Vagina (tissue), 2 donors: ENCODE measurements around the gene FAF2. TPM values are rescaled to one million over a fixed set of nuclear protein-coding genes. Genes with fewer than 3 reads are reported as not detected.

Experiments used
- DNase-seq, 2 donors: peaks; one replicate each; pipeline ENCODE4 v3.0.0-alpha.2; 2017; ENCODE audit errors: extremely low spot score in 2 of 2
- H3K27ac ChIP-seq: fragments of 200-600 bp; sonication (generic); one replicate; pipeline ENCODE4 v1.5.1; 2019
- H3K27me3 ChIP-seq: fragments of 200-600 bp; sonication (generic); one replicate; pipeline ENCODE4 v1.5.1; 2019
- H3K36me3 ChIP-seq, 2 donors: fragments of 200-600 bp; sonication (generic); one replicate each; pipeline ENCODE4 v1.5.1; 2017 to 2019
- H3K4me1 ChIP-seq: fragments of 200-600 bp; sonication (generic); one replicate; pipeline ENCODE4 v1.5.1; 2019
- H3K4me3 ChIP-seq, 2 donors: fragments of 200-600 bp; sonication (generic); 1 replicate in 1 of 2; 2 replicates in 1 of 2; pipeline ENCODE4 v1.5.1; 2016 to 2019
- H3K9me3 ChIP-seq: fragments of 200-600 bp; sonication (generic); one replicate; pipeline ENCODE4 v1.5.1; 2019
- CTCF ChIP-seq, 3 experiments: fragments of 450-650 bp in 2 of 3; fragments of 200-600 bp in 1 of 3; sonication (generic) in 1 of 3; IDR thresholded peaks; one replicate each; pipeline ENCODE4 v1.5.1; 2017 to 2019; ENCODE audit warnings: antibody characterized with exemption in 3 of 3, mild to moderate bottlenecking in 2 of 3, moderate library complexity in 2 of 3
- POLR2A ChIP-seq, 2 donors: fragments of 450-650 bp; IDR thresholded peaks; one replicate each; pipeline ENCODE4 v1.6.1; 2017; ENCODE audit warnings: antibody characterized with exemption in 2 of 2, mild to moderate bottlenecking in 2 of 2, moderate library complexity in 2 of 2
- POLR2AphosphoS5 ChIP-seq, 2 donors: sonication (generic); formaldehyde crosslinking; IDR thresholded peaks; one replicate each; pipeline ENCODE4 v1.9.0; 2017; ENCODE audit warnings: antibody characterized with exemption in 2 of 2, mild to moderate bottlenecking in 2 of 2, low read depth in 1 of 2; ENCODE audit not compliant: insufficient read depth in 1 of 2
- intact Hi-C: fragments of 100-400 bp; cut with DNase I; formaldehyde crosslinking; loops from one replicate; pipeline ENCODE4 v1.15.1; 2023
- total RNA-seq: library from RNA; depleted of rRNA; stranded (reverse); fragments of >200 nt; gene quantifications from one replicate; pipeline ENCODE4 v1.2.3, GENCODE V29; 2016

FAF2 gene
- total RNA-seq, 1 donor from 2014 or later = 25.3 TPM

GRCh38 chr5:176489077-176489476 lies 40.9 kb downstream of the FAF2 start:
- H3K4me1 ChIP-seq = peaks cover 13% of the 10 kb centered on the region
- no peak overlapping the region for H3K27ac ChIP-seq
- intact Hi-C loops = no loop called here
- no peaks in the 10 kb centered on the region for H3K27me3 ChIP-seq
- peaks cover 0 to 55% of the 10 kb centered on the region in 2 donors for H3K36me3 ChIP-seq
- no peak overlapping the region for H3K4me3 ChIP-seq
- DNase-seq = no peak
- no peaks in the 10 kb centered on the region for H3K9me3 ChIP-seq
- TF ChIP-seq POLR2A (IDR thresholded peaks at IDR 0.05) (no peak), POLR2AphosphoS5 (IDR thresholded peaks at IDR 0.05; ENCODE audit: insufficient read depth in 1 of 2, low read depth in 1 of 2) (no peak), CTCF (IDR thresholded peaks at IDR 0.05) (no peak)

GRCh38 chr5:176490301-176490700 lies 42.1 kb downstream of the FAF2 start:
- Histone ChIP-seq H3K27ac (no peak overlapping the region), H3K4me3 (no peak overlapping the region), H3K27me3 (no peaks in the 10 kb centered on the region), H3K36me3 (peaks cover 0 to 67% of the 10 kb centered on the region in 2 donors), H3K9me3 (no peaks in the 10 kb centered on the region), H3K4me1 (peaks cover 13% of the 10 kb centered on the region)
- DNase-seq = no peak
- intact Hi-C loops = no loop called here
- no peak for TF ChIP-seq POLR2A (IDR thresholded peaks at IDR 0.05)
- TF ChIP-seq CTCF (IDR thresholded peaks at IDR 0.05) = no peak
- no peak for TF ChIP-seq POLR2AphosphoS5 (IDR thresholded peaks at IDR 0.05; ENCODE audit: insufficient read depth in 1 of 2, low read depth in 1 of 2)

GRCh38 chr5:176491101-176491502 lies 42.9 kb downstream of the FAF2 start:
- Histone ChIP-seq H3K36me3 (peaks cover 0 to 68% of the 10 kb centered on the region in 2 donors), H3K9me3 (no peaks in the 10 kb centered on the region), H3K27me3 (no peaks in the 10 kb centered on the region), H3K27ac (no peak overlapping the region), H3K4me1 (peaks cover 13% of the 10 kb centered on the region), H3K4me3 (no peak overlapping the region)
- intact Hi-C loops = no loop called here
- no peak for DNase-seq
- TF ChIP-seq POLR2AphosphoS5 (IDR thresholded peaks at IDR 0.05; ENCODE audit: insufficient read depth in 1 of 2, low read depth in 1 of 2) (no peak), POLR2A (IDR thresholded peaks at IDR 0.05) (no peak), CTCF (IDR thresholded peaks at IDR 0.05) (no peak)

- intact Hi-C loops = no loop called here
- no peak overlapping the region for H3K27ac ChIP-seq
Observed at GRCh38 chr5:176491901-176492300, 43.7 kb downstream of the FAF2 start.

More at GRCh38 chr5:176491901-176492300, 43.7 kb downstream of the FAF2 start:
- H3K27me3 ChIP-seq = no peaks in the 10 kb centered on the region
- TF ChIP-seq CTCF (IDR thresholded peaks at IDR 0.05) (no peak), POLR2A (IDR thresholded peaks at IDR 0.05) (no peak), POLR2AphosphoS5 (IDR thresholded peaks at IDR 0.05; ENCODE audit: insufficient read depth in 1 of 2, low read depth in 1 of 2) (no peak)
- no peaks in the 10 kb centered on the region for H3K9me3 ChIP-seq
- peaks cover 0 to 68% of the 10 kb centered on the region in 2 donors for H3K36me3 ChIP-seq
- H3K4me3 ChIP-seq = no peak overlapping the region
- peaks cover 13% of the 10 kb centered on the region for H3K4me1 ChIP-seq
- no peak for DNase-seq
